HEK293 (cell line): ENCODE data around the gene TRMT1.

Experiments used
- ZNF214 ChIP-seq: fragments of 450-650 bp; formaldehyde crosslinking; IDR thresholded peaks from 2 replicates; pipeline ENCODE4 v1.5.1; 2017; ENCODE audit warnings: missing biosample characterization, mild to moderate bottlenecking, missing genetic modification characterization, borderline replicate concordance
- ZNF549 ChIP-seq: fragments of 450-650 bp; IDR thresholded peaks from 2 replicates; pipeline ENCODE4 v1.5.1; 2018; ENCODE audit warnings: missing biosample characterization, missing genetic modification characterization, mild to moderate bottlenecking, inconsistent platforms, moderate library complexity
- TF ChIP-seq, protein P1 (sequence below): fragments of 450-650 bp; formaldehyde crosslinking; IDR thresholded peaks from 2 replicates; pipeline ENCODE4 v1.5.1; 2017; ENCODE audit warnings: missing biosample characterization, mild to moderate bottlenecking, missing genetic modification characterization, moderate library complexity
- TF ChIP-seq, protein P2 (sequence below): fragments of 450-650 bp; formaldehyde crosslinking; IDR thresholded peaks from 2 replicates; pipeline ENCODE4 v1.5.1; 2016; ENCODE audit warnings: missing biosample characterization, missing genetic modification characterization, borderline replicate concordance

DNA sequence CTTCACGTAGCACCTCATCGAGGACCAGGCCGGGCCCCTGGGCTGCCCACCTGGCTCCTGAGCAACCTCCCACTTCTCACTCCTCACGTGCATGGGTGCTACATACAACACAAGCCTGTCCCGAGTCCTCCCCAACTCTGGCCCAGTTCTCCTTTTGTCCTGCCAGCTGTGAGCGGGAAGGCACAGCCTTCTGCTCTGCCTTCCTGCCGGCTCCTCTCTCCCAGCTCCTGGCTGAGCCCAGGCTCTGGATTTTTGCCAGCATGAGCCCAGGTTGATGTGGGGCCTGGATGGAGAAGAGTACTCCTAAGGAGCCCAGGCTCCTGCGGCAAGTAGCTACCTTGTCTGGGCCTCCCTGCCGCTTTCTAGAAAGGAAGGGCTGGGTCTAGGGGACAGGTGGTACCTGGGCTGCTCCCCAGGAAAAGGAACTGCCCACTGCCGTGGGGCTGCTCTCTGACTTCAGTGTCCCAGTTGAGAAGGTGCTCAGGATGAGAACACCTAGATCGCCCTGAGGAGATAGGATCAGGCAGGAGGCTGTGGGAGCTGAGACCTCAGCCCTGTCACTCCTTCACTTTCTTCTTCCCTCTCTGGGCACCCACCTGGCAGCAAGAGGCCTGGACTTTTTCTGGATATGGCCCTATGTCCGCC lies 37.5 kb downstream of the TRMT1 start:
- TF ChIP-seq, protein P1, sequence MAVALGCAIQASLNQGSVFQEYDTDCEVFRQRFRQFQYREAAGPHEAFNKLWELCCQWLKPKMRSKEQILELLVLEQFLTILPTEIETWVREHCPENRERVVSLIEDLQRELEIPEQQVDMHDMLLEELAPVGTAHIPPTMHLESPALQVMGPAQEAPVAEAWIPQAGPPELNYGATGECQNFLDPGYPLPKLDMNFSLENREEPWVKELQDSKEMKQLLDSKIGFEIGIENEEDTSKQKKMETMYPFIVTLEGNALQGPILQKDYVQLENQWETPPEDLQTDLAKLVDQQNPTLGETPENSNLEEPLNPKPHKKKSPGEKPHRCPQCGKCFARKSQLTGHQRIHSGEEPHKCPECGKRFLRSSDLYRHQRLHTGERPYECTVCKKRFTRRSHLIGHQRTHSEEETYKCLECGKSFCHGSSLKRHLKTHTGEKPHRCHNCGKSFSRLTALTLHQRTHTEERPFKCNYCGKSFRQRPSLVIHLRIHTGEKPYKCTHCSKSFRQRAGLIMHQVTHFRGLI (tag by site-specific recombination): no peak
- TF ChIP-seq ZNF214 (tag by site-specific recombination) (no peak), ZNF549 (no peak)
- TF ChIP-seq, protein P2, sequence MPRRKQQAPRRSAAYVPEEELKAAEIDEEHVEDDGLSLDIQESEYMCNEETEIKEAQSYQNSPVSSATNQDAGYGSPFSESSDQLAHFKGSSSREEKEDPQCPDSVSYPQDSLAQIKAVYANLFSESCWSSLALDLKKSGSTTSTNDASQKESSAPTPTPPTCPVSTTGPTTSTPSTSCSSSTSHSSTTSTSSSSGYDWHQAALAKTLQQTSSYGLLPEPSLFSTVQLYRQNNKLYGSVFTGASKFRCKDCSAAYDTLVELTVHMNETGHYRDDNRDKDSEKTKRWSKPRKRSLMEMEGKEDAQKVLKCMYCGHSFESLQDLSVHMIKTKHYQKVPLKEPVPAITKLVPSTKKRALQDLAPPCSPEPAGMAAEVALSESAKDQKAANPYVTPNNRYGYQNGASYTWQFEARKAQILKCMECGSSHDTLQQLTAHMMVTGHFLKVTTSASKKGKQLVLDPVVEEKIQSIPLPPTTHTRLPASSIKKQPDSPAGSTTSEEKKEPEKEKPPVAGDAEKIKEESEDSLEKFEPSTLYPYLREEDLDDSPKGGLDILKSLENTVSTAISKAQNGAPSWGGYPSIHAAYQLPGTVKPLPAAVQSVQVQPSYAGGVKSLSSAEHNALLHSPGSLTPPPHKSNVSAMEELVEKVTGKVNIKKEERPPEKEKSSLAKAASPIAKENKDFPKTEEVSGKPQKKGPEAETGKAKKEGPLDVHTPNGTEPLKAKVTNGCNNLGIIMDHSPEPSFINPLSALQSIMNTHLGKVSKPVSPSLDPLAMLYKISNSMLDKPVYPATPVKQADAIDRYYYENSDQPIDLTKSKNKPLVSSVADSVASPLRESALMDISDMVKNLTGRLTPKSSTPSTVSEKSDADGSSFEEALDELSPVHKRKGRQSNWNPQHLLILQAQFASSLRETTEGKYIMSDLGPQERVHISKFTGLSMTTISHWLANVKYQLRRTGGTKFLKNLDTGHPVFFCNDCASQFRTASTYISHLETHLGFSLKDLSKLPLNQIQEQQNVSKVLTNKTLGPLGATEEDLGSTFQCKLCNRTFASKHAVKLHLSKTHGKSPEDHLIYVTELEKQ (tag by site-specific recombination): no peak
